GM12892 (cell line): ENCODE measurements around the gene NAV2.

Experiments used
- POLR2A ChIP-seq: IDR thresholded peaks from 2 replicates; pipeline ENCODE4 v1.6.1; 2011; ENCODE audit warnings: low read depth, low read length, control low read depth
- POLR2AphosphoS5 ChIP-seq: IDR thresholded peaks from 2 replicates; pipeline ENCODE4 v1.6.1; 2011; ENCODE audit warnings: low read depth, low read length, control low read depth
- TAF1 ChIP-seq: IDR thresholded peaks from 2 replicates; pipeline ENCODE4 v1.6.1; 2011; ENCODE audit warnings: low read depth, mild to moderate bottlenecking, control low read depth, low read length, borderline replicate concordance

GRCh38 chr11:20067665-20068064, 355.0 kb downstream of the NAV2 start:
- no peak for TF ChIP-seq POLR2A
- no peak for TF ChIP-seq POLR2AphosphoS5
- no peak for TF ChIP-seq TAF1
